H1 (cell line): Measurements from ENCODE around the gene WDR37.

Experiments
- GABPA ChIP-seq: IDR thresholded peaks from 2 replicates; pipeline ENCODE4 v1.6.1; 2011; ENCODE audit warnings: mild to moderate bottlenecking, low read length, moderate library complexity, borderline replicate concordance; ENCODE audit not compliant: insufficient read depth
- KDM5A ChIP-seq: fragments of 200-600 bp; IDR thresholded peaks from 2 replicates; pipeline ENCODE4 v1.7.1; 2012; ENCODE audit warnings: mild to moderate bottlenecking, low read length, inconsistent platforms, mixed read lengths
- POLR2A ChIP-seq, 2 experiments: IDR thresholded peaks; 1 replicate in 1 of 2; 2 replicates in 1 of 2; pipeline ENCODE4 v1.6.1; 2011; ENCODE audit warnings: low read depth in 2 of 2, low read length in 2 of 2, mild to moderate bottlenecking in 2 of 2; ENCODE audit errors: control extremely low read depth in 1 of 2
- POLR2AphosphoS5 ChIP-seq: IDR thresholded peaks from 2 replicates; pipeline ENCODE4 v1.6.1; 2011; ENCODE audit warnings: low read depth, low read length
- RAD21 ChIP-seq, 2 experiments: IDR thresholded peaks in 1 of 2; conservative IDR thresholded peaks in 1 of 2; 2 replicates each; pipeline ENCODE4 v1.6.1; 2011; ENCODE audit warnings: low read depth in 2 of 2, low read length in 2 of 2, improper control_type of control experiment in 1 of 2, inconsistent platforms in 1 of 2, mild to moderate bottlenecking in 1 of 2, moderate library complexity in 1 of 2
- SRF ChIP-seq: IDR thresholded peaks from 2 replicates; pipeline ENCODE4 v1.6.1; 2011; ENCODE audit warnings: mild to moderate bottlenecking, low read depth, low read length, moderate library complexity
- TAF1 ChIP-seq: IDR thresholded peaks from 2 replicates; pipeline ENCODE4 v1.6.1; 2011; ENCODE audit warnings: mild to moderate bottlenecking, low read depth, low read length
- USF2 ChIP-seq: IDR thresholded peaks from 2 replicates; pipeline ENCODE4 v1.6.1; 2011; ENCODE audit warnings: low read length, improper control_type of control experiment
- YY1 ChIP-seq: IDR thresholded peaks from 2 replicates; pipeline ENCODE4 v1.6.1; 2011; ENCODE audit warnings: low read depth, mild to moderate bottlenecking, low read length
- TF ChIP-seq, protein P1 (sequence below), 3 experiments: IDR thresholded peaks; 1 replicate in 2 of 3; 2 replicates in 1 of 3; pipeline versions ENCODE4 v1.5.1 to v1.6.1; 2011; ENCODE audit warnings: low read length in 3 of 3, mild to moderate bottlenecking in 3 of 3, inconsistent platforms in 2 of 3, low read depth in 1 of 3, moderate library complexity in 1 of 3; ENCODE audit not compliant: insufficient read depth in 1 of 3; ENCODE audit errors: control extremely low read depth in 1 of 3

DNA sequence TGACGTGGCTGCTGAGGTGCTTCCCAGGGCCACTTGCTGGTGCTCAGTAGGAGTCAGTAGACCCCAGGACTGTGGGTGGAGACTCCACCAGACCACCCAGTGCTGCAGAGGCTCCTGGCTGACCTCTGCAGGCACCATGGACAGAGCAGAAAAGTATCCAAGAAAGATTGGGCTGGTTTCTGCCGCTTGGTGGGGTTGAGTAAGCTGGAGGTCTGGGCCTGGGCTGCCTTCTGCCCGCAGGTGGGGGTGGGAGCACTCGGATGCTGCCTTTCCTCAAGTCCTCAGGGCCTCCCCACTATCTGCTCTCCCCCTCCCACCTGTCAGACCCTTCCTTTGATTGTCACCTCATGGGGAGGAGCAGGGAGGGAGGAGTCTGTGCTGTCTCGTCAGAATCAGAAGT lies 91.6 kb downstream of the WDR37 start:
- TF ChIP-seq KDM5A (no peak), USF2 (no peak), RAD21 (IDR thresholded peaks at IDR 0.05 in 1 of 2, conservative IDR thresholded peaks at IDR 0.05 in 1 of 2; ENCODE audit: low read depth in 2 of 2, low read length in 2 of 2) (no peak), POLR2A (IDR thresholded peaks at IDR 0.05; ENCODE audit: control extremely low read depth in 1 of 2, low read depth in 2 of 2, low read length in 2 of 2) (no peak), GABPA (no peak), POLR2AphosphoS5 (no peak), YY1 (no peak), SRF (no peak), TAF1 (no peak)
- TF ChIP-seq, protein P1, sequence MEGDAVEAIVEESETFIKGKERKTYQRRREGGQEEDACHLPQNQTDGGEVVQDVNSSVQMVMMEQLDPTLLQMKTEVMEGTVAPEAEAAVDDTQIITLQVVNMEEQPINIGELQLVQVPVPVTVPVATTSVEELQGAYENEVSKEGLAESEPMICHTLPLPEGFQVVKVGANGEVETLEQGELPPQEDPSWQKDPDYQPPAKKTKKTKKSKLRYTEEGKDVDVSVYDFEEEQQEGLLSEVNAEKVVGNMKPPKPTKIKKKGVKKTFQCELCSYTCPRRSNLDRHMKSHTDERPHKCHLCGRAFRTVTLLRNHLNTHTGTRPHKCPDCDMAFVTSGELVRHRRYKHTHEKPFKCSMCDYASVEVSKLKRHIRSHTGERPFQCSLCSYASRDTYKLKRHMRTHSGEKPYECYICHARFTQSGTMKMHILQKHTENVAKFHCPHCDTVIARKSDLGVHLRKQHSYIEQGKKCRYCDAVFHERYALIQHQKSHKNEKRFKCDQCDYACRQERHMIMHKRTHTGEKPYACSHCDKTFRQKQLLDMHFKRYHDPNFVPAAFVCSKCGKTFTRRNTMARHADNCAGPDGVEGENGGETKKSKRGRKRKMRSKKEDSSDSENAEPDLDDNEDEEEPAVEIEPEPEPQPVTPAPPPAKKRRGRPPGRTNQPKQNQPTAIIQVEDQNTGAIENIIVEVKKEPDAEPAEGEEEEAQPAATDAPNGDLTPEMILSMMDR (IDR thresholded peaks at IDR 0.05; ENCODE audit: control extremely low read depth in 1 of 3, insufficient read depth in 1 of 3, low read depth in 1 of 3, low read length in 3 of 3), result no peak
